SK-N-SH treated with all-trans-retinoic acid at 6 μM for 48 hours (cell line): Measurements from ENCODE around the gene CCBE1.

Experiments
- ATAC-seq: fragments of 200-7000 bp; cut with Tn5 transposase; 3 replicates; pipeline ENCODE4 v1.9.1; 2020; ENCODE audit warnings: mild to moderate bottlenecking, moderate library complexity
- ARNTL ChIP-seq: fragments of 450-650 bp; formaldehyde crosslinking; IDR thresholded peaks from 2 replicates; pipeline ENCODE4 v1.5.0; 2020; ENCODE audit warnings: low read depth, mild to moderate bottlenecking, moderate library complexity, borderline replicate concordance
- BACH2 ChIP-seq: fragments of 250-450 bp; sonication (Bioruptor Pico); IDR thresholded peaks from 2 replicates; pipeline ENCODE4 v1.9.0; 2021; ENCODE audit warnings: mild to moderate bottlenecking, borderline replicate concordance
- CREB5 ChIP-seq: fragments of 250-450 bp; sonication (Bioruptor Pico); IDR thresholded peaks from 2 replicates; pipeline ENCODE4 v1.5.1; 2020; ENCODE audit warnings: low read depth, mild to moderate bottlenecking, moderate library complexity
- CSDC2 ChIP-seq: fragments of 250-450 bp; sonication (Bioruptor Pico); IDR thresholded peaks from 2 replicates; pipeline ENCODE4 v1.5.0; 2020; ENCODE audit warnings: mild to moderate bottlenecking, moderate library complexity
- ESRRG ChIP-seq: fragments of 250-450 bp; sonication (Bioruptor Pico); IDR thresholded peaks from 2 replicates; pipeline ENCODE4 v1.6.1; 2021; ENCODE audit warnings: mild to moderate bottlenecking
- GLIS3 ChIP-seq: fragments of 250-450 bp; sonication (Bioruptor Pico); IDR thresholded peaks from 2 replicates; pipeline ENCODE4 v1.5.0; 2020; ENCODE audit warnings: mild to moderate bottlenecking, moderate library complexity
- OSR1 ChIP-seq: fragments of 250-450 bp; sonication (Bioruptor Pico); IDR thresholded peaks from 2 replicates; pipeline ENCODE4 v1.8.0; 2022; ENCODE audit warnings: moderate library complexity, mild to moderate bottlenecking, inconsistent platforms
- PATZ1 ChIP-seq: fragments of 250-450 bp; sonication (Bioruptor Pico); IDR thresholded peaks from 2 replicates; pipeline ENCODE4 v1.8.0; 2020; ENCODE audit warnings: mild to moderate bottlenecking, moderate library complexity, borderline replicate concordance
- PPARA ChIP-seq: fragments of 250-450 bp; sonication (Bioruptor Pico); IDR thresholded peaks from 2 replicates; pipeline ENCODE4 v1.5.0; 2020; ENCODE audit warnings: mild to moderate bottlenecking, borderline replicate concordance
- RARB ChIP-seq: fragments of 250-450 bp; sonication (Bioruptor Pico); IDR thresholded peaks from 2 replicates; pipeline ENCODE4 v1.8.0; 2021; ENCODE audit warnings: mild to moderate bottlenecking, moderate library complexity
- SNAI2 ChIP-seq: fragments of 250-450 bp; sonication (Bioruptor Pico); IDR thresholded peaks from 2 replicates; pipeline ENCODE4 v1.5.0; 2020; ENCODE audit warnings: mild to moderate bottlenecking, moderate library complexity
- TCF4 ChIP-seq: fragments of 250-450 bp; sonication (Bioruptor Pico); IDR thresholded peaks from 2 replicates; pipeline ENCODE4 v1.8.0; 2021; ENCODE audit warnings: mild to moderate bottlenecking, moderate library complexity, borderline replicate concordance
- TSHZ2 ChIP-seq: fragments of 250-450 bp; sonication (Bioruptor Pico); IDR thresholded peaks from 2 replicates; pipeline ENCODE4 v1.5.0; 2020; ENCODE audit warnings: mild to moderate bottlenecking, moderate library complexity
- ZC3H10 ChIP-seq: fragments of 250-450 bp; sonication (Bioruptor Pico); IDR thresholded peaks from 2 replicates; pipeline ENCODE4 v1.5.1; 2021; ENCODE audit warnings: mild to moderate bottlenecking, moderate library complexity
- ZFP30 ChIP-seq: fragments of 450-650 bp; formaldehyde crosslinking; IDR thresholded peaks from 2 replicates; pipeline ENCODE4 v1.5.0; 2022; ENCODE audit warnings: mild to moderate bottlenecking, moderate library complexity
- ZNF565 ChIP-seq: fragments of 450-650 bp; formaldehyde crosslinking; conservative IDR thresholded peaks from 2 replicates; pipeline ENCODE4 v1.5.0; 2020; ENCODE audit warnings: low read depth, mild to moderate bottlenecking, moderate library complexity
- ZNF8 ChIP-seq: fragments of 450-650 bp; formaldehyde crosslinking; IDR thresholded peaks from 2 replicates; pipeline ENCODE4 v1.5.0; 2020; ENCODE audit warnings: mild to moderate bottlenecking, moderate library complexity
- TF ChIP-seq, protein P1 (sequence below): fragments of 250-450 bp; sonication (Bioruptor Pico); IDR thresholded peaks from 2 replicates; pipeline ENCODE4 v1.8.0; 2021; ENCODE audit warnings: low read depth, mild to moderate bottlenecking, moderate library complexity, borderline replicate concordance
- TF ChIP-seq, protein P2 (sequence below): fragments of 250-450 bp; sonication (Bioruptor Pico); IDR thresholded peaks from 2 replicates; pipeline ENCODE4 v1.5.1; 2021; ENCODE audit warnings: mild to moderate bottlenecking, moderate library complexity

Gene CCBE1

DNA sequence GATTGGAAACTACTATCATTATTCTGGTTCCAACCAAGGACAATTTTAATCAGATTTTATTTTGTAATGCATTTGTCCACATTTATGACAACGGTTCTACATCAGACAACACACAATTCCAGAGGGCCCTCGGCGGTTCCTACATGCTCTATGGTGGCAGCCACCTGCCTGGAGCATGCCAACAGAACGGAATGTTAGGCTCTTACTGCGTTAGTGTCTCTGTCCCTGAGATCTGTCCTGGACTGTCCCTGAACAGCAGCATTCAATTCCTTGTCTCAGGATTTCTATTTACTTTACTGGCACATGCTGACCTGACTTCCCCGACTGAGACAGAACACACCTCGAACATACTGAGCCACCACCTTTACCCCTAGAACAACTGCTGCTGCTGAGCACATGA, 117.7 kb downstream of the CCBE1 start:
- no peak for ATAC-seq
- no peak for TF ChIP-seq ARNTL
- no peak for TF ChIP-seq BACH2 (CRISPR knock-in tag)
- no peak for TF ChIP-seq PPARA (CRISPR knock-in tag)
- no peak for TF ChIP-seq ZNF565 (CRISPR knock-in tag)
- no peak for TF ChIP-seq SNAI2
- TF ChIP-seq OSR1 (CRISPR knock-in tag) = no peak
- no peak for TF ChIP-seq PATZ1 (CRISPR knock-in tag)
- TF ChIP-seq ZC3H10 (CRISPR knock-in tag) = no peak
- TF ChIP-seq ZFP30 = no peak
- TF ChIP-seq ZNF8 (CRISPR knock-in tag) = no peak
- TF ChIP-seq GLIS3 (CRISPR knock-in tag) = no peak
- no peak for TF ChIP-seq TSHZ2 (CRISPR knock-in tag)
- no peak for TF ChIP-seq CREB5
- TF ChIP-seq ESRRG (CRISPR knock-in tag) = no peak
- no peak for TF ChIP-seq CSDC2 (CRISPR knock-in tag)
- no peak for TF ChIP-seq TCF4 (CRISPR knock-in tag)
- TF ChIP-seq, protein P1, sequence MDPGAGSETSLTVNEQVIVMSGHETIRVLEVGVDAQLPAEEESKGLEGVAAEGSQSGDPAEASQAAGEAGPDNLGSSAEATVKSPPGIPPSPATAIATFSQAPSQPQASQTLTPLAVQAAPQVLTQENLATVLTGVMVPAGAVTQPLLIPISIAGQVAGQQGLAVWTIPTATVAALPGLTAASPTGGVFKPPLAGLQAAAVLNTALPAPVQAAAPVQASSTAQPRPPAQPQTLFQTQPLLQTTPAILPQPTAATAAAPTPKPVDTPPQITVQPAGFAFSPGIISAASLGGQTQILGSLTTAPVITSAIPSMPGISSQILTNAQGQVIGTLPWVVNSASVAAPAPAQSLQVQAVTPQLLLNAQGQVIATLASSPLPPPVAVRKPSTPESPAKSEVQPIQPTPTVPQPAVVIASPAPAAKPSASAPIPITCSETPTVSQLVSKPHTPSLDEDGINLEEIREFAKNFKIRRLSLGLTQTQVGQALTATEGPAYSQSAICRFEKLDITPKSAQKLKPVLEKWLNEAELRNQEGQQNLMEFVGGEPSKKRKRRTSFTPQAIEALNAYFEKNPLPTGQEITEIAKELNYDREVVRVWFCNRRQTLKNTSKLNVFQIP (CRISPR knock-in tag) = no peak
- TF ChIP-seq, protein P2, sequence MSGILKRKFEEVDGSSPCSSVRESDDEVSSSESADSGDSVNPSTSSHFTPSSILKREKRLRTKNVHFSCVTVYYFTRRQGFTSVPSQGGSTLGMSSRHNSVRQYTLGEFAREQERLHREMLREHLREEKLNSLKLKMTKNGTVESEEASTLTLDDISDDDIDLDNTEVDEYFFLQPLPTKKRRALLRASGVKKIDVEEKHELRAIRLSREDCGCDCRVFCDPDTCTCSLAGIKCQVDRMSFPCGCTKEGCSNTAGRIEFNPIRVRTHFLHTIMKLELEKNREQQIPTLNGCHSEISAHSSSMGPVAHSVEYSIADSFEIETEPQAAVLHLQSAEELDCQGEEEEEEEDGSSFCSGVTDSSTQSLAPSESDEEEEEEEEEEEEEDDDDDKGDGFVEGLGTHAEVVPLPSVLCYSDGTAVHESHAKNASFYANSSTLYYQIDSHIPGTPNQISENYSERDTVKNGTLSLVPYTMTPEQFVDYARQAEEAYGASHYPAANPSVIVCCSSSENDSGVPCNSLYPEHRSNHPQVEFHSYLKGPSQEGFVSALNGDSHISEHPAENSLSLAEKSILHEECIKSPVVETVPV (CRISPR knock-in tag) = no peak

GRCh38 chr18:59577386-59577655, 119.9 kb downstream of the CCBE1 start:
- ATAC-seq = no peak
- TF ChIP-seq PPARA (CRISPR knock-in tag) (no peak), BACH2 (CRISPR knock-in tag) (no peak), ZFP30 (no peak), GLIS3 (CRISPR knock-in tag) (no peak)

DNA sequence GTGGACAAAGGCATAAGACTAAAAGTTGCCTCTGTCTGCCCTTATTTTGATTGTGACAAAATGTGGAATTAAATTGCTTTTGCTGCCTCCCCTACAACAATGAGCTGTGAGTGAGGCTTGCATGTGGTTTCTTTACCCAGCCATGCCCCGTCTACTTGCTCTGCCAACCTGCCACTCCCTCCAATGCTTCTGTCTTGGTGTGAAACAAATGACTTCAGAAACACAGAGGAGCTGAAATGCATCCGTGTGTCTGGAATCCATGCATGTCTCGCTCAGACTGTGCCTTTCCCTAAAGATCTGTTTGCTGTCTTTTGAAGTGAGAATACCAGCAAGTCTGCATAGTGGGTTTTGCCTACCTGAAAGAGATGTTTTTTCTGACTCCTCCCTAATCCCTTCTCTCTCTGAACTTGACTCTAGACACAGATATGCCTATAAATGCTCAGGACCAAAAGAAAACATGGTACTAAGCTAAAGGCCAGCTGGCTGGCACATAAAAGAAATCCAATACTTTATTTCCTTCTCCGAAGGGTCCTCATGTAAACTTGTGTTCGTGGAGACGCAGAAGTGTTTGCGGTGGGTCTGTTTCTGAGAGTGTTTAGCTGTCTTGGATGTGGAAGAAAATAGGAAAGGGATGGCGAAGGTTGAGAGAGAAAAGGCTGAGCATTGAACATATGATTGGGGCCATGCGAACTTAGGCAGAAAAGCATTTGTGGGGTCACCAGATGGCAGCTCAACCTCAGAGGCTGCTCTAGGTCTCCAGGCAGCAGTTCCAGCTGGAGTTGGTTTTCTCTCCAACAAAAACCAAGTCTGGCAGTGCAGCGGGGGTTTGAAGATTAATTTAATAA, 120.5 kb downstream of the CCBE1 start:
- no peak for ATAC-seq
- TF ChIP-seq TCF4 (CRISPR knock-in tag) (no peak), ESRRG (CRISPR knock-in tag) (no peak), RARB (CRISPR knock-in tag) (no peak), CSDC2 (CRISPR knock-in tag) (no peak), CREB5 (no peak), TSHZ2 (CRISPR knock-in tag) (no peak)
- TF ChIP-seq, protein P1 (CRISPR knock-in tag) = no peak
